OCI-LY7 (cell line): Measurements from ENCODE around the gene OAF. TPM values are rescaled to one million over a fixed set of nuclear protein-coding genes. Genes with fewer than 3 reads are reported as not detected.

Experiments
- BruUV-seq: library from RNA; stranded (reverse); fragments of 400-500 nt; replicated peaks from 2 replicates; lab custom pipeline; 2021; lab: Mats Ljungman, UMichigan
- CTCF ChIA-PET: fragments of 300-600 bp; sonication (Branson Sonifier 250); formaldehyde crosslinking; loops from one replicate; lab custom pipeline; 2022; ENCODE audit warnings: antibody characterized with exemption; ENCODE audit not compliant: unreplicated experiment; lab: Charles Lee
- POLR2A ChIA-PET: fragments of 300-600 bp; sonication (Branson Sonifier 250); formaldehyde crosslinking; loops from one replicate; lab custom pipeline; 2022; ENCODE audit warnings: antibody characterized with exemption; lab: Charles Lee
- DNase-seq: peaks from one replicate; pipeline ENCODE4 v3.0.0-alpha.2; 2015; ENCODE audit warnings: low spot score
- H2AFZ ChIP-seq: fragments of 200-600 bp; sonication (generic), shearing (Covaris generic); 2 replicates; pipeline ENCODE4 v1.6.1; 2014; ENCODE audit warnings: mild to moderate bottlenecking, antibody characterized with exemption, low read length, moderate library complexity
- H3K27ac ChIP-seq: fragments of 200-600 bp; sonication (generic); 2 replicates; pipeline ENCODE4 v1.5.1; 2014; ENCODE audit warnings: mixed run types, low read depth, mild to moderate bottlenecking, moderate library complexity, low read length, inconsistent platforms; ENCODE audit not compliant: poor library complexity, severe bottlenecking
- H3K36me3 ChIP-seq: fragments of 200-600 bp; sonication (generic); 2 replicates; pipeline ENCODE4 v1.6.1; 2014; ENCODE audit warnings: mild to moderate bottlenecking, antibody characterized with exemption, low read length, moderate library complexity, mixed read lengths; ENCODE audit not compliant: insufficient read depth
- H3K4me1 ChIP-seq: fragments of 200-600 bp; sonication (generic); 2 replicates; pipeline ENCODE4 v1.5.1; 2014; ENCODE audit warnings: mild to moderate bottlenecking, low read length; ENCODE audit not compliant: insufficient read depth, poor library complexity, severe bottlenecking
- H3K4me2 ChIP-seq: fragments of 200-600 bp; sonication (generic); 2 replicates; pipeline ENCODE4 v1.6.1; 2014; ENCODE audit warnings: mild to moderate bottlenecking, low read length
- H3K4me3 ChIP-seq: fragments of 200-600 bp; sonication (generic); 2 replicates; pipeline ENCODE4 v1.5.1; 2014; ENCODE audit warnings: mild to moderate bottlenecking, low read depth, low read length; ENCODE audit not compliant: poor library complexity, severe bottlenecking
- H3K79me2 ChIP-seq: fragments of 200-600 bp; sonication (generic); 2 replicates; pipeline ENCODE4 v1.6.1; 2016; ENCODE audit warnings: low read depth, mild to moderate bottlenecking, low read length, moderate library complexity, mixed read lengths; ENCODE audit not compliant: insufficient read depth
- H3K9me2 ChIP-seq: fragments of 200-600 bp; sonication (generic); 2 replicates; pipeline ENCODE4 v1.6.1; 2016; ENCODE audit warnings: mild to moderate bottlenecking, low read length, mixed read lengths; ENCODE audit not compliant: insufficient read depth
- H3K9me3 ChIP-seq: fragments of 200-600 bp; sonication (generic); 2 replicates; pipeline ENCODE4 v1.6.1; 2014; ENCODE audit warnings: mild to moderate bottlenecking, mixed run types, low read length, mixed read lengths
- H4K20me1 ChIP-seq: fragments of 200-600 bp; sonication (generic); 2 replicates; pipeline ENCODE4 v1.6.1; 2014; ENCODE audit warnings: mild to moderate bottlenecking, antibody characterized with exemption, low read length, moderate library complexity, mixed read lengths; ENCODE audit not compliant: insufficient read depth
- CTCF ChIP-seq: fragments of 200-600 bp; sonication (generic); conservative IDR thresholded peaks from 2 replicates; pipeline ENCODE4 v1.5.1; 2014; ENCODE audit warnings: mild to moderate bottlenecking, antibody characterized with exemption, low read length, moderate library complexity, mixed read lengths
- EZH2phosphoT487 ChIP-seq: fragments of 200-600 bp; sonication (generic); IDR thresholded peaks from 2 replicates; pipeline ENCODE4 v1.6.1; 2018; ENCODE audit warnings: low read depth, borderline replicate concordance, mild to moderate bottlenecking, mixed run types, antibody characterized with exemption, low read length, moderate library complexity, mixed read lengths
- intact Hi-C: fragments of 100-400 bp; cut with micrococcal nuclease; formaldehyde crosslinking; loops from one replicate; pipeline ENCODE4 v1.10.0; 2022; ENCODE audit not compliant: unreplicated experiment
- total RNA-seq, 2 experiments: library from RNA; depleted of rRNA in 1 of 2; stranded (reverse); fragments of >200 nt in 1 of 2; shearing (Covaris generic) in 1 of 2; gene quantifications; 2 replicates each; pipeline ENCODE4 v1.2.3, GENCODE V29; 2014 to 2022

OAF gene
- total RNA-seq, 2 experiments from 2014 or later: 3.4 to 3.8 TPM

- H3K4me2 ChIP-seq: no peak overlapping the region
- ChIA-PET CTCF (no interaction called here), POLR2A (no interaction called here)
Observed at GRCh38 chr11:120244476-120245365, 33.9 kb downstream of the OAF start.

GRCh38 chr11:120245434-120245833 is 34.6 kb downstream of the OAF start:
- H3K9me2 ChIP-seq: no peaks in the 10 kb centered on the region
- no peaks in the 10 kb centered on the region for H3K79me2 ChIP-seq
- no peaks in the 10 kb centered on the region for H3K36me3 ChIP-seq
- no peak overlapping the region for H3K4me2 ChIP-seq
- no TSS peak for BruUV-seq
- no peak for TF ChIP-seq EZH2phosphoT487
- no peak for TF ChIP-seq CTCF
- no peak overlapping the region for H3K4me3 ChIP-seq
- H3K4me1 ChIP-seq: no peaks in the 10 kb centered on the region
- no peak for DNase-seq
- no peaks in the 10 kb centered on the region for H3K9me3 ChIP-seq
- no peak overlapping the region for H3K27ac ChIP-seq
- no peak overlapping the region for H2AFZ ChIP-seq
- intact Hi-C loops: no loop called here
- ChIA-PET CTCF (interaction anchor here (0.6 kb wide), 1 partner anchor 29 kb away, joined by 3 read pairs; no protein-coding TSS in a partner anchor), POLR2A (no interaction called here)
- H4K20me1 ChIP-seq: no peaks in the 10 kb centered on the region

More at GRCh38 chr11:120244476-120245365, 33.9 kb downstream of the OAF start:
- H4K20me1 ChIP-seq: no peaks in the 10 kb centered on the region
- no peak for DNase-seq
- H3K9me2 ChIP-seq: no peaks in the 10 kb centered on the region
- intact Hi-C loops: no loop called here
- H3K4me1 ChIP-seq: no peaks in the 10 kb centered on the region
- H2AFZ ChIP-seq: no peak overlapping the region
- no peaks in the 10 kb centered on the region for H3K79me2 ChIP-seq
- no peak overlapping the region for H3K27ac ChIP-seq
- TF ChIP-seq EZH2phosphoT487: no peak
- TF ChIP-seq CTCF: no peak
- no peak overlapping the region for H3K4me3 ChIP-seq
- H3K36me3 ChIP-seq: no peaks in the 10 kb centered on the region
- no peaks in the 10 kb centered on the region for H3K9me3 ChIP-seq
- no TSS peak for BruUV-seq
